Kidney (tissue), 14 donors: ENCODE results near the gene MEGF10. TPM values are rescaled to one million over a fixed set of nuclear protein-coding genes. Genes with fewer than 3 reads are reported as not detected.

Experiments
- DNase-seq, 5 donors: peaks; one replicate each; pipeline ENCODE4 v3.0.0-alpha.2; 2013 to 2020
- FAIRE-seq: peaks from 2 replicates; lab custom pipeline; 2012; peaks lifted over from hg19 to GRCh38; lab: Jason Lieb, UNC
- H3K27ac ChIP-seq, 2 donors: one replicate each; pipeline ENCODE4 v1.7.0; 2013; ENCODE audit warnings: low read depth in 2 of 2, low read length in 2 of 2, inconsistent platforms in 1 of 2
- H3K27me3 ChIP-seq: one replicate; pipeline ENCODE4 v1.7.1; 2013; ENCODE audit warnings: low read length, inconsistent platforms; ENCODE audit not compliant: control insufficient read depth, insufficient read depth
- H3K36me3 ChIP-seq, 3 donors: one replicate each; pipeline versions ENCODE4 v1.7.0 to v1.7.1; 2013; ENCODE audit warnings: low read length in 3 of 3, control low read depth in 1 of 3, inconsistent platforms in 1 of 3; ENCODE audit not compliant: insufficient read depth in 3 of 3, control insufficient read depth in 2 of 3
- H3K4me1 ChIP-seq, 3 donors: one replicate each; pipeline versions ENCODE4 v1.7.0 to v1.7.1; 2013; ENCODE audit warnings: low read length in 3 of 3, inconsistent platforms in 1 of 3, low read depth in 1 of 3; ENCODE audit not compliant: control insufficient read depth in 2 of 3, insufficient read depth in 2 of 3
- H3K4me3 ChIP-seq, 3 donors: one replicate each; pipeline versions ENCODE4 v1.7.0 to v1.8.1; 2013; ENCODE audit warnings: low read length in 3 of 3, control low read depth in 1 of 3, inconsistent platforms in 1 of 3
- H3K9ac ChIP-seq, 3 donors: one replicate each; pipeline versions ENCODE4 v1.7.0 to v1.7.1; 2013; ENCODE audit warnings: low read length in 3 of 3, control low read depth in 1 of 3, inconsistent platforms in 1 of 3
- H3K9me3 ChIP-seq, 3 donors: one replicate each; pipeline versions ENCODE4 v1.7.0 to v1.7.1; 2013; ENCODE audit warnings: low read length in 3 of 3, control low read depth in 1 of 3, inconsistent platforms in 1 of 3; ENCODE audit not compliant: control insufficient read depth in 2 of 3, insufficient read depth in 1 of 3
- CTCF ChIP-seq: IDR thresholded peaks from 3 replicates; pipeline ENCODE4 v1.5.1; 2012; ENCODE audit warnings: mild to moderate bottlenecking, moderate library complexity, borderline replicate concordance; ENCODE audit not compliant: insufficient read depth; ENCODE audit errors: extremely low read depth
- intact Hi-C: fragments of 100-400 bp; cut with DNase I; formaldehyde crosslinking; loops from one replicate; pipeline ENCODE4 v1.11.1; 2022
- polyA plus RNA-seq: library from polyadenylated mRNA; stranded (reverse); fragments of 350-450 nt; fragmentation: Illumina TruSeq; extraction: RNeasy Lipid Tissue Mini Kit (QIAGEN cat#74804); gene quantifications from one replicate; pipeline ENCODE4 v1.2.3, GENCODE V29; 2014; ENCODE audit warnings: low read depth, low replicate concordance; ENCODE audit not compliant: insufficient read depth
- total RNA-seq: library from RNA; stranded (reverse); fragmentation: NEBNext Ultra II Directional; extraction: Animal tissue kit (Norgen Biotek cat#: 25700); gene quantifications from one replicate; pipeline ENCODE4 v1.2.1, GENCODE V29; 2021
- donor health status: control.
- donor health status: control.
- donor health status: control.
- donor health status: control.
- donor health status: control.
- donor health status: DM: yes; HTN: yes; CAD: no.
- donor health status: Normal renal cell carcinoma (clear cell type).

Gene MEGF10
- total and polyA plus RNA-seq, 2 donors from 2014 or later: 0.09 to 0.25 TPM

DNA sequence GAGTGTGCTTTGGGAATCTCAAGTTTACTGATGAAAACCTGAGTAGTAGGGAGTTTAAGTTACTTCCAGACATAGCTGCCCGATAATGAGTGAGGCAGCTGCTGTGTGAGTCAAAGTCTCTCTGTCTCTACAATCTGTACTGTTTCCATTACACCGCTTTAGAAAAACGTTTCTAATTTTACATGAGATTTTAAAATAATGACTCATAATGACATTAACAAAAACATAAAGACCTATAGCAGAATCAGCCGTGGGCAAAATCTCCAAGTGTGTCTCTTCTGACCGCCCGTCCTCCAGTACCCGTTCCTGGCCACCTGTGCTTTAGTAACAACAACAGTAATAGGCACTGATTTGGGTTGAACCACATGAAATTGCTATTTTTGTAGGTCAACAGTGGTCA is 157.2 kb downstream of the MEGF10 start:
- no peak for FAIRE-seq
- intact Hi-C loops: no loop called here

GRCh38 chr5:127450046-127450445 is 159.4 kb downstream of the MEGF10 start:
- FAIRE-seq (no peak), DNase-seq (no peak)
- TF ChIP-seq CTCF: no peak
- intact Hi-C loops: no loop called here
- Histone ChIP-seq H3K4me1 (no peaks in the 10 kb centered on the region), H3K36me3 (no peaks in the 10 kb centered on the region), H3K27ac (no peak overlapping the region), H3K9ac (no peak overlapping the region), H3K9me3 (no peaks in the 10 kb centered on the region), H3K27me3 (no peaks in the 10 kb centered on the region), H3K4me3 (no peak overlapping the region)

More for the DNA sequence above, 157.2 kb downstream of the MEGF10 start:
- Histone ChIP-seq H3K9me3 (no peaks in the 10 kb centered on the region), H3K9ac (no peak overlapping the region), H3K27me3 (no peaks in the 10 kb centered on the region), H3K4me1 (no peaks in the 10 kb centered on the region), H3K27ac (no peak overlapping the region), H3K4me3 (no peak overlapping the region), H3K36me3 (no peaks in the 10 kb centered on the region)
- TF ChIP-seq CTCF: no peak
- DNase-seq: no peak

DNA sequence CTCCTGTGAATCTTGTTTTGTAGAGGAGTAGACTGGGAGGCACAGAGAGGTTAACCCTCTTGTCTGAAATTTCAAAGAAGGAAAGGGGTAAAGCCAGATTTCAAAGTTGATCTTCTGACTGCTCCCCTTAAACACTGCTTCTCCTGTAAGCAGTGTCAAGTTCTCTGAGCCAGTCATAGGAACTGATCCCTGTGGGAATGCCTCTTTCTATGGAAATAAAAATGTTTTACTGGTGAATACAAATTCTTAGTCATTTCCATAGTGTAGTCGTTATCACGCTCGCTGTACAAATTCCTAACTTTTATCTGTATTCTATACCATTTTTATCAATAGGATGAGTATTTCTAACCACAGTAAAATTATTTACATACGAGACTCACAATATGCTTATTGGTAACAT is 160.5 kb downstream of the MEGF10 start:
- no peaks in the 10 kb centered on the region for H3K9me3 ChIP-seq
- H3K4me3 ChIP-seq: no peak overlapping the region
- H3K9ac ChIP-seq: no peak overlapping the region
- no peak for TF ChIP-seq CTCF
- no peaks in the 10 kb centered on the region for H3K4me1 ChIP-seq
- intact Hi-C loops: no loop called here
- H3K27ac ChIP-seq: no peak overlapping the region
- H3K36me3 ChIP-seq: no peaks in the 10 kb centered on the region
- FAIRE-seq: no peak
- DNase-seq: no peak
- H3K27me3 ChIP-seq: no peaks in the 10 kb centered on the region

DNA sequence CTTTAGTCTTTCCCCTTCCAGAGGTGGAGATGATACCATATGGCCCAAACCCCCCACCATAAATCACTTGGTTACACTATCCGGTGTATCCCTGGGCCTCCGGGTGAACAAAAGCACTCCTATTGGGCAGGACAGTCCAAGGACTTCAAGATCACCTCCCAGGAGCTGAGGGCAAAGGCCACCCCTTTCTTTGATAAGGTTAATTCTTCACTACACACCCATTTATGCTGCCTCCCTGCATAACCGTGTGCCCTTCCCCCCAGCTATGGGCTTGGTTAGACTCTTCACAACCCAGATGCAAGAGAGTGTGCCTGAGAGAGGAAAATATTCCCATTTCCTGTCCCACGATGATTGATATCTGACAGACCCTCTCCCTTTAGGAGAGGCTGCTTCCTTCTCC is 162.0 kb downstream of the MEGF10 start:
- Histone ChIP-seq H3K27me3 (no peaks in the 10 kb centered on the region), H3K4me1 (no peaks in the 10 kb centered on the region), H3K4me3 (no peak overlapping the region), H3K36me3 (no peaks in the 10 kb centered on the region), H3K9ac (no peak overlapping the region), H3K9me3 (no peaks in the 10 kb centered on the region), H3K27ac (no peak overlapping the region)
- intact Hi-C loops: no loop called here
- FAIRE-seq: no peak
- TF ChIP-seq CTCF: no peak
- DNase-seq: no peak
